ENCODE results near the gene MRPL52.
"Not testable (repeated sequence)": the region's sequence is repeated elsewhere in the genome, so short reads cannot be mapped to it uniquely, and the experiment has no call there.

Gene MRPL52

DNA sequence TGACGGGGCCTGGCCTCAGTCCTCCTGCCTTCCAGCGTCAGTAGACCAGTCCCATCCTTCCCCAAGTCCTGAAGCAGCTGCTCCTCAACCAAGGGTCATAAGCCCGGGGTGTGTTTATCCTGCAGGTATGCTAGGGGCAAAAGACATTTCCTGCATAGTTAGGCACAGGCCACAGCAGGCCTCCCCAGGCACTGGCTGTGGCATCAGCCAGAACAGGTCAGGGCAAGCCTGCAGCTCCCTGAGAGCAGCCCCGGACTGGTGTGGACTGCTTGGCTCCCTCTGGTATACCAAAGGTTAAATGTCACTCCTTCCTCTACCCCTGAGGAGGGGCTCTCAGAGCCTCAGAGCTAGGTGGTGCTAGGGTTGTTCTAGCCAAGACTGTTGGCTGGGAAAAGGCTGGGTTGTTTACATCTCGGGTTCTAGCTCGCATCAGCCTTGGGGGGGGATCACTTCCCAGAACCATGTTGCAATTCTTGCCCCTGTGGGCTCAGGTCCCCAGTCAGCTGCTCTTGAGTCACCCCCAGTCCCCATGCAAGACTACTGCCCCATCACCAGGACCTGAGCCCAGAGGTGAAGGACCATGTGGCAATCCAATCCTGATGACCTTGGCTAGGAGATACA, 9.6 kb downstream of the MRPL52 start:
- no peak for DNase-seq

DNA sequence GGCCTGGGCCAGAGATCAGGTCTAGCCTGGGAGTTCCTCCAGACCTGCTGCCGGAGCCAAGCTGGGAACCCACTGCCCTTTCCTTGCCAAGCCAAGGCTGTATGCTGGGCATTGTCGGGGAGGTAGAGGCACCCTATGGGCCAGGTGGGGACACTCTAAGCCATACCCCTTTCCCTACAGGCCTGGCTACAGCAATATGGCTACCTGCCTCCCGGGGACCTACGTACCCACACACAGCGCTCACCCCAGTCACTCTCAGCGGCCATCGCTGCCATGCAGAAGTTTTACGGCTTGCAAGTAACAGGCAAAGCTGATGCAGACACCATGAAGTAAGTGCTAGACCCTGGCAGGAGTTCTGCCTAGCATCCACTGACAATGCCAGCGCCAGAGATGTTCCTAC, 11.6 kb downstream of the MRPL52 start:
- no peak for DNase-seq

DNA sequence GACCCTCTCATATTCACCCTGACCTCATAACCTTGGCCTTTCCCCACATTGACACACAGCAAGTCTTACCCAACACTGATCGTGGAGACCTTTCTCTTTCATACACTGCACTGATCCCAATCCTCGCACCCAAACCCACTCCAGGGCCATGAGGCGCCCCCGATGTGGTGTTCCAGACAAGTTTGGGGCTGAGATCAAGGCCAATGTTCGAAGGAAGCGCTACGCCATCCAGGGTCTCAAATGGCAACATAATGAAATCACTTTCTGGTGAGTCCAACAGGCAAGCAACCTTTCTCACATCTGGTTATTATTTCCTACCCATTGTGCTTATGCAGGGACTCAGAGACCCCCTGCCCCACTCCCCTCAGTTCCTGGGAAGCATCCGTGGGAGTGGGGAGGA, 12.1 kb downstream of the MRPL52 start:
- DNase-seq, result no peak

DNA sequence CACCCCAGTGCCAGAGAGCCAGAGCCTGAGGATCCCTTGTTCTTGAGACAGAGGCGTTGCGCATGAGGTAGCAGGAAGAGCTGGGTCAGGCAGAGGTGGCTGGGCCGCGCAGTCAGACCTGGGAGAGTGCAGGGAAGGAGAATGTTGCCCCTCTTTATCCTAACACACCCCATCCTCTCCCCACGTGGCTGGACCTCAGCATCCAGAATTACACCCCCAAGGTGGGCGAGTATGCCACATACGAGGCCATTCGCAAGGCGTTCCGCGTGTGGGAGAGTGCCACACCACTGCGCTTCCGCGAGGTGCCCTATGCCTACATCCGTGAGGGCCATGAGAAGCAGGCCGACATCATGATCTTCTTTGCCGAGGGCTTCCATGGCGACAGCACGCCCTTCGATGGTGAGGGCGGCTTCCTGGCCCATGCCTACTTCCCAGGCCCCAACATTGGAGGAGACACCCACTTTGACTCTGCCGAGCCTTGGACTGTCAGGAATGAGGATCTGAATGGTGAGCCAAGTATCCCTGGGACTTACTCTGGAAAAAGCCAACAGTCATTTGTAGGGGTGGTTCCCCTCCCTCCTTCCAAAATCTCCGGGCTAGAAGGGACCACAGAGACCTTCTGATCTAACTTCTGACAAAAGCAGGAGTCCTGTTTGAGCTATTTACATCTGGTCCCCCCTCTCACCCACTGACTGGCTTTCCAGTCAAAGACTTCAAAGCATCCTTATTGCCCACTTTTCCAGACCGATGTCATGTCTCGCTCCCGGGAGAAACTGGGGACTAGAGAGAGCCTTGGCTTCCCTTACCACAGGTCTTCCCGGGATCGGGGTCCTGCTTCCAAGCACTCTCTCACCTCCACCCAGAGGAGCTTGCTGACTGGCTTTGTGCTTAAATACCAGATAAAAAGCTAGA, 12.8 kb downstream of the MRPL52 start:
- no peak for DNase-seq

DNA sequence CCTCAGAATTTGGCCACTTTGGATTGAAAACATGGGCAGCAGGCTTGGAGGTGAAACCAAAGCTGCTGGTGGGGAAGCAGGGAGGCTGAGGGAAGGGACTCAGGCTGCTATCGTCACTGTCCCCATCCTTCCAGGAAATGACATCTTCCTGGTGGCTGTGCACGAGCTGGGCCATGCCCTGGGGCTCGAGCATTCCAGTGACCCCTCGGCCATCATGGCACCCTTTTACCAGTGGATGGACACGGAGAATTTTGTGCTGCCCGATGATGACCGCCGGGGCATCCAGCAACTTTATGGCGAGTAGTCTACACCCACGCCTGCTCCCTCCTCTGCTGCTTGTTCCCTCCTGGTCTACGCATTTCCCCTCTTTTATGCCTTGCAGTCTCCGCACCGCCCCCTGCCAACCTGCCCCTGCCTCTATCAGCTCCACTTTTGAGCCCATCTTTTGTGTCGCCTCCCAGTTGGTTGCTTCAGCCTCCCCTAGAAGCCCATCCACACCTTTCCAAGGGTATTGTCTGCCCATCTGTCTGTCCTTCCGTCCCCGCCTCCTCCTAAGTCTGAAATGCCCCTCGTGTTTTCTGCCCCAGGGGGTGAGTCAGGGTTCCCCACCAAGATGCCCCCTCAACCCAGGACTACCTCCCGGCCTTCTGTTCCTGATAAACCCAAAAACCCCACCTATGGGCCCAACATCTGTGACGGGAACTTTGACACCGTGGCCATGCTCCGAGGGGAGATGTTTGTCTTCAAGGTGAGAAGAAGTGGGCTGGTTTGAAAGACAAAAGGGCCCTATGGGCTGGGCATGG, 13.6 kb downstream of the MRPL52 start:
- DNase-seq, result no peak

DNA sequence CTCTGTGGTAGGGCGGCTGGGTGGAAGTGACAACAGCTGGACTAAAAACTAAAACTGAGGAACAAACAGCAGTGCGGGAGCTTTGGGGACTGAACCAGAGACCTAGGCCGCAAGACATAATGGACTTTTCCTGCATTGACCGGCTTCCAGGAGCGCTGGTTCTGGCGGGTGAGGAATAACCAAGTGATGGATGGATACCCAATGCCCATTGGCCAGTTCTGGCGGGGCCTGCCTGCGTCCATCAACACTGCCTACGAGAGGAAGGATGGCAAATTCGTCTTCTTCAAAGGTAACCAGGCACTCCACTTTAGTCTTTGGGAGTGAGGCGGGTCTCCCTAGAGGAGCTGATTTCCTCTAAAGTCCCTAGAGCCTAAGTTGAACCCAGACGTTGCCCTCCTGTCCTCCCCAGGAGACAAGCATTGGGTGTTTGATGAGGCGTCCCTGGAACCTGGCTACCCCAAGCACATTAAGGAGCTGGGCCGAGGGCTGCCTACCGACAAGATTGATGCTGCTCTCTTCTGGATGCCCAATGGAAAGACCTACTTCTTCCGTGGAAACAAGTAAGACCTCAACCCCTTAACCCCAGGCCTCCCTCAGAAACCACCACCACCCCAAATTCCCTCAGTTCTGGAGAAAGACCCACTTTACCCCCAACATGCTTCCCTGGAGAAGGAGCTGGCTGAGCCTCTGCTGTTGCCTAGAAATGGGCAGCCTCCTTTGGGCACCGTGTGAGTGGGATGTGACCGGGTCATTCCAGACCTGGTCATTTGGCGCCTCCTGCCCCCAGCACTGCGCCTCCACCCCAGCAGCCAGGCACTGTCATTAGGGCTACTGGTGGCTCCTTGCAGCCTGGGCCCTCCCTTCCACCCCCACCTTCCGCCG, 14.8 kb downstream of the MRPL52 start:
- no peak for DNase-seq

GRCh38 chr14:22845103-22845394, 15.4 kb downstream of the MRPL52 start:
- no peak for DNase-seq

DNA sequence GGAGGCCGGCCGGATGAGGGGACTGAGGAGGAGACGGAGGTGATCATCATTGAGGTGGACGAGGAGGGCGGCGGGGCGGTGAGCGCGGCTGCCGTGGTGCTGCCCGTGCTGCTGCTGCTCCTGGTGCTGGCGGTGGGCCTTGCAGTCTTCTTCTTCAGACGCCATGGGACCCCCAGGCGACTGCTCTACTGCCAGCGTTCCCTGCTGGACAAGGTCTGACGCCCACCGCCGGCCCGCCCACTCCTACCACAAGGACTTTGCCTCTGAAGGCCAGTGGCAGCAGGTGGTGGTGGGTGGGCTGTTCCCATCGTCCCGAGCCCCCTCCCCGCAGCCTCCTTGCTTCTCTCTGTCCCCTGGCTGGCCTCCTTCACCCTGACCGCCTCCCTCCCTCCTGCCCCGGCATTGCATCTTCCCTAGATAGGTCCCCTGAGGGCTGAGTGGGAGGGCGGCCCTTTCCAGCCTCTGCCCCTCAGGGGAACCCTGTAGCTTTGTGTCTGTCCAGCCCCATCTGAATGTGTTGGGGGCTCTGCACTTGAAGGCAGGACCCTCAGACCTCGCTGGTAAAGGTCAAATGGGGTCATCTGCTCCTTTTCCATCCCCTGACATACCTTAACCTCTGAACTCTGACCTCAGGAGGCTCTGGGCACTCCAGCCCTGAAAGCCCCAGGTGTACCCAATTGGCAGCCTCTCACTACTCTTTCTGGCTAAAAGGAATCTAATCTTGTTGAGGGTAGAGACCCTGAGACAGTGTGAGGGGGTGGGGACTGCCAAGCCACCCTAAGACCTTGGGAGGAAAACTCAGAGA, 16.3 kb downstream of the MRPL52 start:
- no peak for DNase-seq

DNA sequence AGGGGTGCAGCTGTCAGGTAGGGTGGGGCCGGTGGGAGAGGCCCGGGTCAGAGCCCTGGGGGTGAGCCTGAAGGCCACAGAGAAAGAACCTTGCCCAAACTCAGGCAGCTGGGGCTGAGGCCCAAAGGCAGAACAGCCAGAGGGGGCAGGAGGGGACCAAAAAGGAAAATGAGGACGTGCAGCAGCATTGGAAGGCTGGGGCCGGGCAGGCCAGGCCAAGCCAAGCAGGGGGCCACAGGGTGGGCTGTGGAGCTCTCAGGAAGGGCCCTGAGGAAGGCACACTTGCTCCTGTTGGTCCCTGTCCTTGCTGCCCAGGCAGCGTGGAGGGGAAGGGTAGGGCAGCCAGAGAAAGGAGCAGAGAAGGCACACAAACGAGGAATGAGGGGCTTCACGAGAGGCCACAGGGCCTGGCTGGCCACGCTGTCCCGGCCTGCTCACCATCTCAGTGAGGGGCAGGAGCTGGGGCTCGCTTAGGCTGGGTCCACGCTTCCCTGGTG, 17.2 kb downstream of the MRPL52 start:
- DNase-seq, result no peak

- DNase-seq, result no peak
Measured at GRCh38 chr14:22847661-22848341, 18.1 kb downstream of the MRPL52 start.

- DNase-seq, result no peak
Measured at GRCh38 chr14:22848351-22849164, 18.9 kb downstream of the MRPL52 start.

DNA sequence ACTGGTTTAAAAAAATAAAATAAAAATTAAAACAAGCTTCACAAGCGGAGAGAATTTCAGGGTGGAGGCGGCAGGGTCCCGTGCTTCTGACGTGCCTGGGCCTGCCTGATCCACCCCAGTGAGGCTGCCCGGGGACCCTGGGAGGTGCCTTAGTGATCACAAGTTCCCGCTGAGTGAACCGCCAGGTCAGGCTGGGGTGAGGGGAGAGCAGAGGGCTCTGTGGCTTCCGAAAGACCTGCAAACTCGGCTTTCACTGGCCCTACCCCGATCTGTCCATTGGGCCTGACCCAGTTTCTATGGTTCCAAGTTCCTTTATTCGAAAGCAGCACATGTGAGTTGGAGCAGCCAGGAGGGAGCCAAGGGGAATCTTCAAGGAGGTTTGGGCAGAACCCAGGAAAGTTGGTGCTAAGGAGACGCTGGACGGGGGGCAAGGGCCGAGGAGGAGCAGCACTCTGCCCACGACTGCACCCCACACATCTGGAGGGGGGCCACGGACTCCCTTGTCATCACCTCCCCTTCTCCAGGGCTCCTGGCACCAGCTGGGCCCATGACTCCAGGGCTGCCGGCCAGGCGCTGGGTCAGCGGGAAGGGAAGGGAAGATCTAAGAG, 19.6 kb downstream of the MRPL52 start:
- DNase-seq, result no peak

DNA sequence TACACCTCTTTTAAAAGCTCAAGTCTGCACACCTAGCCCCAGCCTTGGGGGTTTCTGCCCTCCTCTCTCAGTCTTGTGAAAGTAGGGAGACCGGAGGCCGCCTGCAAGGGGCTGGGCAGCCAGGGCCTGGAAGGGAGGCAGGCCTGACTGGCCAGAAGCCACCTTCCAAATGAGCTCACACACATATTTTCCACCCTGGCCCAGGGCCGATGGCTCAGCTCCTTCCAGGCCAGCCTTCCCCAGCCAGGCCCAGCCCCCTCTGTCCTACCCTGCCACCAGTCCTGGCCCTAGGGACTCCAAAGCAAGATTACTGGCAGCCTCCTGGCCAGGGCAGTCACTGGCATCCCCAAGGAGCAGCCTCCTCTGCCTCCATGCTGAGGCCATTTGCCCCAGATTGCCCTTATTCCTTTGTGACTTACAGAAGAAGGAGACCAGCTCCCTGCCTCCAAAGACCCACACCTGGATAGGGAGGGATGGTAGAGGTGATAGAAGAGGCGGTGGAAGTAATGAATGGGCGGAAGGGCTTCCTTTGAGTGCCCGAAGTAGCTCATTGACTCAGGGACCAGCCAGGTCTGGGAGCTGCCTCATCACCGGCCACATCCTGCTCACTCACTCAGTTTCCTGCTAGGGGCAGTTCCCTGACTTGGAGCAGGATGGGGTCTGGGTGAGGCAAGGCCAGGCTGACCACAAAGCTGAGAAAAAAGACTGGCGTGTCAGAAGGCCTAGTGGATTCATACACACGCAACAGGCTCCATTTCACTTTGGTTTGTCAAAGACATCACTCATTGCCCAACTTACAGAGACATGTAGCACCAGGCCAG, 21.5 kb downstream of the MRPL52 start:
- no peak for DNase-seq

- DNase-seq, result not testable (repeated sequence)
Measured at GRCh38 chr14:22852178-22852577, 22.5 kb downstream of the MRPL52 start.

DNA sequence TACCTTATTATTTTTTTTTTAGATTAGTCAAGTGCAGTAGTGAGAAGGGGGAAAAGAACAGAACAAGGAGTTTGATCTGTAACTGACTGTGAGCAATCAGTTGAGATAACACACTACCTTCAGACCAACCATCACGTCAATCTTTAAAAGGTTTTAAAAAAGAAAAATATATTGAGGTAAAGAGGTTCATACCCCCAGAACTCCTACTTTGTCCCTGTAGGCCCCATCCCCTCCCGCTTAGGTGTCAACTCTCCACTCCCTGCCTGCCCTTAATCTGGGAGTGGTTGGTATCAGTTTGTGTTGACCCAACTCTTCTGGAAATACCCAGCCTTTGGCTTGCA, 22.9 kb downstream of the MRPL52 start:
- no peak for DNase-seq

- peak; percentile 84 for DNase-seq
Measured at GRCh38 chr14:22852940-22853767, 23.5 kb downstream of the MRPL52 start.

GRCh38 chr14:22854296-22854695, 24.6 kb downstream of the MRPL52 start:
- DNase-seq, result not testable (repeated sequence)

Data from NCI-H2107 (cell line).